ENCODE results near the gene ADAMTS7.
"Not testable (repeated sequence)": the region's sequence is repeated elsewhere in the genome, so short reads cannot be mapped to it uniquely, and the experiment has no call there.

Gene ADAMTS7

GRCh38 chr15:78726870-78727551, 84.3 kb downstream of the ADAMTS7 start:
- DNase-seq (ENCODE audit: low read depth): no peak

- DNase-seq (ENCODE audit: low read depth): not testable (repeated sequence)
Observed at GRCh38 chr15:78719819-78720450, 91.3 kb downstream of the ADAMTS7 start.

GRCh38 chr15:78718837-78719236, 92.4 kb downstream of the ADAMTS7 start:
- DNase-seq (ENCODE audit: low read depth): no peak

GRCh38 chr15:78717956-78718656, 93.2 kb downstream of the ADAMTS7 start:
- DNase-seq (ENCODE audit: low read depth): no peak

- DNase-seq (ENCODE audit: low read depth): no peak
Observed at GRCh38 chr15:78716651-78717050, 94.6 kb downstream of the ADAMTS7 start.

- DNase-seq (ENCODE audit: low read depth): no peak
Observed at GRCh38 chr15:78715930-78716329, 95.3 kb downstream of the ADAMTS7 start.

GRCh38 chr15:78715434-78715833, 95.8 kb downstream of the ADAMTS7 start:
- no peak for DNase-seq (ENCODE audit: low read depth)

- no peak for DNase-seq (ENCODE audit: low read depth)
Observed at GRCh38 chr15:78714890-78715289, 96.4 kb downstream of the ADAMTS7 start.

- DNase-seq (ENCODE audit: low read depth): no peak
Observed at GRCh38 chr15:78712797-78713515, 98.3 kb downstream of the ADAMTS7 start.

GRCh38 chr15:78711638-78712037, 99.6 kb downstream of the ADAMTS7 start:
- DNase-seq (ENCODE audit: low read depth): no peak

- DNase-seq (ENCODE audit: low read depth): peak; percentile 41
Observed at GRCh38 chr15:78709263-78709882, 101.9 kb downstream of the ADAMTS7 start.
